AG10803 (cell line): ENCODE results near the gene B4GALT6.

Experiments used
- DNase-seq: peaks from one replicate; pipeline ENCODE4 v3.0.0; 2010; ENCODE audit warnings: low read depth
- H3K4me3 ChIP-seq: 2 replicates; pipeline ENCODE4 v1.5.1; 2011; ENCODE audit warnings: mild to moderate bottlenecking, low read length, control low read depth
- CTCF ChIP-seq: conservative IDR thresholded peaks from 2 replicates; pipeline ENCODE4 v1.5.1; 2011; ENCODE audit warnings: mild to moderate bottlenecking, low read length, control low read depth, inconsistent platforms

The B4GALT6 gene

GRCh38 chr18:31646332-31647126, 37.9 kb downstream of the B4GALT6 start:
- DNase-seq = no peak

DNA sequence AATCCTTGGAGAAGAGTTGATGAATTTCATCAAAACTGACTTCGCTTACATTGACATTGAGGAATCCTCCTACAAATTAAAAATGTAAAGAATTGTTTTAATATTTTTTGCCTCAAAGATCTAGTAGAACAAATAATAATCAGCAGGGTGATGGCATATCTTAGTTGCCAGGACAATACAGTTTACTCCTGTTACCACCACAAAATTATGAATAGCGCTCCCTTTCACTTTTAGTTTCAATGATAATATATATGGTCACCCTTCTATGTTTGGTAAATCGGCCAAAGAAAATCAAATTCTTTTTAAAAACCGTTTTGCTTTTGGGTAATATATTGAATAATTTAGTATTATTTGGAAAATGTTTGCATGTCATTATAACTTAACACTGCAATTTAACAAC, 39.0 kb downstream of the B4GALT6 start:
- H3K4me3 ChIP-seq = no peak overlapping the region
- TF ChIP-seq CTCF = no peak
- DNase-seq = no peak

More at GRCh38 chr18:31646332-31647126, 37.9 kb downstream of the B4GALT6 start:
- H3K4me3 ChIP-seq = no peak overlapping the region
- no peak for TF ChIP-seq CTCF

DNA sequence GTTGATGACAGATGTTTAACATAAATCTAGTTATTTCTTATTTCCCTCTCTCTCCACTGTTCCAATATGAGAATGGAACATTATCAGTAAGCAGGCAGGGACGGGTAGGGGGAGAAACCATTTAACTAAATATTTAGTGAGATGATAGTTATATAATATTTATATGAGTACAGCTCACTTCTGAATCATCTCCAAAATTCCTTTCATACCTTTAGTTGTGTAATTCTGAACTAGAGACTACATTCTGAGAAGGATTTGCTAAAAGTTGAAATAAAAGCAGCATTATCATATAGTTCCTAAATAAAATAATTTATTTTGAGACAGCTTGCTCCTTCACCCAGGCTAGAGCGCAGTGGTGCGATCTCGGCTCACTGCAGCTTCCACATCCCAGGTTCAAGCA, 41.4 kb downstream of the B4GALT6 start:
- no peak for TF ChIP-seq CTCF
- peak; percentile 35 for DNase-seq

GRCh38 chr18:31637445-31637844, 46.9 kb downstream of the B4GALT6 start:
- H3K4me3 ChIP-seq = no peak overlapping the region
- no peak for TF ChIP-seq CTCF
- DNase-seq = no peak

More for the DNA sequence above, 41.4 kb downstream of the B4GALT6 start:
- no peak overlapping the region for H3K4me3 ChIP-seq

DNA sequence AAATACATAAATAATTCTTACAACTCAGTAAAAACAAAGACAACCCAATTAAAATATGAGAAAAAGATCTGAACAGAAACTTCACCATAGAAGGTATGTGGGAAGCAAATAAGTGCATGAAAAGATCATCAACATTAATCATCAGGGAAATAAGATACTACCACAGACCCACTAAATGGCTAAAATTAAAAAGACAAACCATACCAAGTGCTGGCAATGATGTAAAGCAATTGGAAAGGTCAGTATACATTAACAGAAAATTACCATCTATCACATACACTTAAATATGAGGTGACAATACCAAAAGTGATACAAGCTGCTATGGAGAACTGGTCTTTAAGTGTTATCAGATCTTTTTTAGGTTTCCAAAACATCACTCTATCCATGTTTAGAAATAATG, 48.0 kb downstream of the B4GALT6 start:
- no peak for DNase-seq
- no peak for TF ChIP-seq CTCF
- H3K4me3 ChIP-seq = no peak overlapping the region

GRCh38 chr18:31634331-31634713, 50.1 kb downstream of the B4GALT6 start:
- no peak for DNase-seq
- TF ChIP-seq CTCF = no peak

GRCh38 chr18:31633392-31634330, 50.7 kb downstream of the B4GALT6 start:
- no peak for DNase-seq
- H3K4me3 ChIP-seq = no peak overlapping the region
- no peak for TF ChIP-seq CTCF

More at GRCh38 chr18:31634331-31634713, 50.1 kb downstream of the B4GALT6 start:
- H3K4me3 ChIP-seq = no peak overlapping the region
